Uterus (tissue), 4 donors: ENCODE data around the gene SYNGR1. TPM values are rescaled to one million over a fixed set of nuclear protein-coding genes. Genes with fewer than 3 reads are reported as not detected.

Experiments
- DNase-seq, 2 donors: peaks; one replicate each; pipeline ENCODE4 v3.0.0-alpha.2; 2019 to 2020
- H3K27ac ChIP-seq, 2 donors: fragments of 200-600 bp; sonication (generic); 1 replicate in 1 of 2; 2 replicates in 1 of 2; pipeline ENCODE4 v1.5.1; 2016 to 2018
- H3K27me3 ChIP-seq, 2 donors: fragments of 200-600 bp; sonication (generic); one replicate each; pipeline ENCODE4 v1.5.1; 2018 to 2019; ENCODE audit warnings: control low read depth in 1 of 2
- H3K36me3 ChIP-seq, 2 donors: fragments of 200-600 bp; sonication (generic); one replicate each; pipeline ENCODE4 v1.5.1; 2019; ENCODE audit warnings: control low read depth in 1 of 2
- H3K4me1 ChIP-seq, 2 donors: fragments of 200-600 bp; sonication (generic); one replicate each; pipeline ENCODE4 v1.5.1; 2018 to 2019; ENCODE audit warnings: control low read depth in 1 of 2
- H3K4me3 ChIP-seq, 2 donors: fragments of 200-600 bp; sonication (generic); 1 replicate in 1 of 2; 2 replicates in 1 of 2; pipeline ENCODE4 v1.5.1; 2018 to 2019; ENCODE audit warnings: mild to moderate bottlenecking in 1 of 2
- H3K9me3 ChIP-seq, 2 donors: fragments of 200-600 bp; sonication (generic); one replicate each; pipeline ENCODE4 v1.5.1; 2019; ENCODE audit warnings: control low read depth in 1 of 2
- POLR2A ChIP-seq, 2 donors: fragments of 450-650 bp; IDR thresholded peaks; one replicate each; pipeline ENCODE4 v1.6.1; 2016; ENCODE audit warnings: antibody characterized with exemption in 2 of 2, mild to moderate bottlenecking in 1 of 2, moderate library complexity in 1 of 2
- intact Hi-C: fragments of 100-400 bp; cut with DNase I; formaldehyde crosslinking; loops from one replicate; pipeline ENCODE4 v1.15.1; 2023; ENCODE audit warnings: low total_unique reads
- total RNA-seq, 4 donors: library from RNA; depleted of rRNA in 3 of 4; stranded (reverse); fragments of >200 nt in 3 of 4; gene quantifications; one replicate each; pipeline versions ENCODE4 v1.1.0 to v1.2.4, GENCODE V29; 2014 to 2023
- TF ChIP-seq, protein P1 (sequence below), 4 experiments: fragments of 200-600 bp in 2 of 4; fragments of 450-650 bp in 2 of 4; sonication (generic) in 2 of 4; IDR thresholded peaks; one replicate each; pipeline ENCODE4 v1.5.1; 2016 to 2019; ENCODE audit warnings: antibody characterized with exemption in 4 of 4, mild to moderate bottlenecking in 2 of 4, moderate library complexity in 1 of 4
- donor health status: DM: yes; HTN: yes; CAD: no.

Gene SYNGR1
- total RNA-seq, 4 donors from 2014 or later = 12.9 to 57.9 (median 35.4) TPM

GRCh38 chr22:39374801-39375200, 25.0 kb downstream of the SYNGR1 start:
- TF ChIP-seq, protein P1, sequence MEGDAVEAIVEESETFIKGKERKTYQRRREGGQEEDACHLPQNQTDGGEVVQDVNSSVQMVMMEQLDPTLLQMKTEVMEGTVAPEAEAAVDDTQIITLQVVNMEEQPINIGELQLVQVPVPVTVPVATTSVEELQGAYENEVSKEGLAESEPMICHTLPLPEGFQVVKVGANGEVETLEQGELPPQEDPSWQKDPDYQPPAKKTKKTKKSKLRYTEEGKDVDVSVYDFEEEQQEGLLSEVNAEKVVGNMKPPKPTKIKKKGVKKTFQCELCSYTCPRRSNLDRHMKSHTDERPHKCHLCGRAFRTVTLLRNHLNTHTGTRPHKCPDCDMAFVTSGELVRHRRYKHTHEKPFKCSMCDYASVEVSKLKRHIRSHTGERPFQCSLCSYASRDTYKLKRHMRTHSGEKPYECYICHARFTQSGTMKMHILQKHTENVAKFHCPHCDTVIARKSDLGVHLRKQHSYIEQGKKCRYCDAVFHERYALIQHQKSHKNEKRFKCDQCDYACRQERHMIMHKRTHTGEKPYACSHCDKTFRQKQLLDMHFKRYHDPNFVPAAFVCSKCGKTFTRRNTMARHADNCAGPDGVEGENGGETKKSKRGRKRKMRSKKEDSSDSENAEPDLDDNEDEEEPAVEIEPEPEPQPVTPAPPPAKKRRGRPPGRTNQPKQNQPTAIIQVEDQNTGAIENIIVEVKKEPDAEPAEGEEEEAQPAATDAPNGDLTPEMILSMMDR (IDR thresholded peaks at IDR 0.05) = no peak
- no peak for TF ChIP-seq POLR2A (IDR thresholded peaks at IDR 0.05)
- no peaks in the 10 kb centered on the region for H3K9me3 ChIP-seq
- DNase-seq = no peak
- no peak overlapping the region for H3K4me3 ChIP-seq
- no peaks in the 10 kb centered on the region for H3K4me1 ChIP-seq
- H3K27me3 ChIP-seq = no peaks in the 10 kb centered on the region
- H3K27ac ChIP-seq = no peak overlapping the region
- intact Hi-C loops = no loop called here
- no peaks in the 10 kb centered on the region for H3K36me3 ChIP-seq

DNA sequence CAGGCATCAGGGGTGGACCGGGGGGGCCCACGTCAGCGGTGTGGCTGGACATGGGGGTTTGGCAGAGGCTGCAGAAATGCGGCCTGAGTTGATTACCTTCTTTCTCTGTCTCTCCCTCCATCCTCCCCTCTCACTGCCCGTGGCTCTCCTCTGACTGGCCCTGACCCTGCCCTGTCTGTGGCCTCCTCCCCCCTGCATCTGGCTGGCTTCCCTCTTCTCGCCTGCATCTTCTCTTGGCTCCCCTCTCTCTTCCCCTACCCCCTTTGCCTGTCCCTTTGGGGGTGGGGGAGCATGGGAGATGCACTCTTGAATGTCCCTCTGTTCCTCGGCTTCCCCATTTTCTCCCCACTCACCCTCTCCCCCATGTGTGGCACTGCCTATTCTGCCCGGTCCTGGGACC, 25.9 kb downstream of the SYNGR1 start:
- no peaks in the 10 kb centered on the region for H3K4me1 ChIP-seq
- no peak overlapping the region for H3K4me3 ChIP-seq
- no peak for DNase-seq
- H3K9me3 ChIP-seq = no peaks in the 10 kb centered on the region
- H3K27ac ChIP-seq = no peak overlapping the region
- TF ChIP-seq, protein P1 (IDR thresholded peaks at IDR 0.05) = no peak
- no peak for TF ChIP-seq POLR2A (IDR thresholded peaks at IDR 0.05)
- intact Hi-C loops = no loop called here
- no peaks in the 10 kb centered on the region for H3K27me3 ChIP-seq
- no peaks in the 10 kb centered on the region for H3K36me3 ChIP-seq

GRCh38 chr22:39379756-39380730, 30.3 kb downstream of the SYNGR1 start:
- TF ChIP-seq, protein P1 (IDR thresholded peaks at IDR 0.05) = no peak
- TF ChIP-seq POLR2A (IDR thresholded peaks at IDR 0.05) = no peak
- Histone ChIP-seq H3K9me3 (no peaks in the 10 kb centered on the region), H3K27me3 (no peaks in the 10 kb centered on the region), H3K4me1 (no peaks in the 10 kb centered on the region), H3K4me3 (no peak overlapping the region), H3K27ac (no peak overlapping the region), H3K36me3 (no peaks in the 10 kb centered on the region)
- DNase-seq = no peak
- intact Hi-C loops = no loop called here

- TF ChIP-seq, protein P1 (IDR thresholded peaks at IDR 0.05) = no peak
- no peak for TF ChIP-seq POLR2A (IDR thresholded peaks at IDR 0.05)
- no peak overlapping the region for H3K4me3 ChIP-seq
- H3K9me3 ChIP-seq = no peaks in the 10 kb centered on the region
- intact Hi-C loops = no loop called here
- H3K36me3 ChIP-seq = no peaks in the 10 kb centered on the region
- H3K4me1 ChIP-seq = no peaks in the 10 kb centered on the region
- H3K27me3 ChIP-seq = no peaks in the 10 kb centered on the region
- no peak overlapping the region for H3K27ac ChIP-seq
- no peak for DNase-seq
These were observed 31.4 kb downstream of the SYNGR1 start for GRCh38 chr22:39381009-39381755.

DNA sequence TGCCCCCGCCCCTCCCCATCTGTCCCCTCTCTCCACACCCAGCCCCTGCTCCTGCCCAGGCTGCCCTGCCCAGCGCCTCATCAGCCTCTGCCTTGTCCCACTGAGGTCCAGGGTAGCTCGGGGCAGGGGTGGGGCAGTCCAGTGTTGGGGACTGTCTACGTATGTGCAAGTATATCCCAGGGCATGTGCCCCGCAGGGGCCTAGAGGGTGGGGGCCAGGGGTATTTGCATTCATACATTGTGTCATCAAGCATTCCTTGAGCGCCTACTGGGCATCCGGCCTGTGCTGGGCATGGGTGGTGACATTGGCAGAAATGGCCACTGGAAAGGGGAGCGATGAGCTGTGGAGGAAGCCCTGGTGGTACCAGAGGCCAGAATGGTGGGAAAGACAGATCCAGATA, 32.1 kb downstream of the SYNGR1 start:
- no peaks in the 10 kb centered on the region for H3K4me1 ChIP-seq
- TF ChIP-seq, protein P1 (IDR thresholded peaks at IDR 0.05) = no peak
- no peak for TF ChIP-seq POLR2A (IDR thresholded peaks at IDR 0.05)
- intact Hi-C loops = no loop called here

More for the DNA sequence above, 32.1 kb downstream of the SYNGR1 start:
- no peak overlapping the region for H3K27ac ChIP-seq
- H3K36me3 ChIP-seq = no peaks in the 10 kb centered on the region
- no peak for DNase-seq
- H3K9me3 ChIP-seq = no peaks in the 10 kb centered on the region
- no peaks in the 10 kb centered on the region for H3K27me3 ChIP-seq
- H3K4me3 ChIP-seq = no peak overlapping the region
